CD8-positive, alpha-beta memory T cell (primary cell): ENCODE measurements around the gene RPL39. TPM values are rescaled to one million over a fixed set of nuclear protein-coding genes. Genes with fewer than 3 reads are reported as not detected.
"Not testable (repeated sequence)": the region's sequence is repeated elsewhere in the genome, so short reads cannot be mapped to it uniquely, and the experiment has no call there.

Experiments
- CTCF ChIA-PET: fragments of 350-600 bp; sonication (Branson Sonifier 250); formaldehyde crosslinking; loops from one replicate; lab custom pipeline; 2021; ENCODE audit warnings: antibody characterized with exemption; lab: Charles Lee
- POLR2A ChIA-PET: fragments of 350-600 bp; sonication (Branson Sonifier 250); formaldehyde crosslinking; loops from one replicate; lab custom pipeline; 2021; ENCODE audit warnings: antibody characterized with exemption; lab: Charles Lee
- DNase-seq, 5 donors: peaks; one replicate each; pipeline versions ENCODE4 v3.0.0 to v3.0.0-alpha.2; 2020 to 2022; ENCODE audit warnings: mixed read lengths in 1 of 5
- H3K27ac ChIP-seq: one replicate; pipeline ENCODE4 v1.7.0; 2013; ENCODE audit warnings: low read depth, mild to moderate bottlenecking, low read length, moderate library complexity
- H3K27me3 ChIP-seq: 2 replicates; pipeline ENCODE4 v1.7.0; 2013; ENCODE audit warnings: low read length, mild to moderate bottlenecking; ENCODE audit not compliant: insufficient read depth, poor library complexity, severe bottlenecking
- H3K36me3 ChIP-seq: 2 replicates; pipeline ENCODE4 v1.7.0; 2013; ENCODE audit warnings: mild to moderate bottlenecking, low read length, moderate library complexity; ENCODE audit not compliant: insufficient read depth
- H3K4me1 ChIP-seq: 2 replicates; pipeline ENCODE4 v1.7.0; 2013; ENCODE audit warnings: mild to moderate bottlenecking, low read length, moderate library complexity; ENCODE audit not compliant: insufficient read depth
- H3K4me3 ChIP-seq: 2 replicates; pipeline ENCODE4 v1.7.0; 2013; ENCODE audit warnings: mild to moderate bottlenecking, low read length
- H3K9me3 ChIP-seq: 2 replicates; pipeline ENCODE4 v1.7.0; 2013; ENCODE audit warnings: mild to moderate bottlenecking, low read length
- H3K27ac Mint-ChIP-seq, 8 donors: one replicate each; pipeline ENCODE4 v1.8.0; 2020 to 2021; ENCODE audit warnings: mixed read lengths in 8 of 8, mild to moderate bottlenecking in 6 of 8, inconsistent platforms in 3 of 8, moderate library complexity in 3 of 8
- H3K27me3 Mint-ChIP-seq, 2 donors: one replicate each; pipeline ENCODE4 v1.8.0; 2020 to 2021; ENCODE audit warnings: mixed read lengths in 2 of 2, mild to moderate bottlenecking in 1 of 2, moderate library complexity in 1 of 2
- H3K36me3 Mint-ChIP-seq, 3 donors: one replicate each; pipeline ENCODE4 v1.8.0; 2020 to 2021; ENCODE audit warnings: mixed read lengths in 3 of 3, inconsistent platforms in 1 of 3, mild to moderate bottlenecking in 1 of 3
- H3K4me1 Mint-ChIP-seq, 3 donors: one replicate each; pipeline ENCODE4 v1.8.0; 2020 to 2021; ENCODE audit warnings: mixed read lengths in 3 of 3, inconsistent platforms in 1 of 3, mild to moderate bottlenecking in 1 of 3
- H3K4me3 Mint-ChIP-seq, 7 donors: one replicate each; pipeline ENCODE4 v1.8.0; 2020 to 2021; ENCODE audit warnings: mixed read lengths in 7 of 7, mild to moderate bottlenecking in 6 of 7, moderate library complexity in 4 of 7, inconsistent platforms in 2 of 7
- H3K9me3 Mint-ChIP-seq, 5 donors: one replicate each; pipeline ENCODE4 v1.8.0; 2020 to 2022; ENCODE audit warnings: mixed read lengths in 5 of 5, mild to moderate bottlenecking in 3 of 5, moderate library complexity in 2 of 5, inconsistent platforms in 1 of 5
- polyA plus RNA-seq: library from polyadenylated mRNA; unstranded; fragments of 300-500 nt; fragmentation: Illumina TruSeq; gene quantifications from one replicate; pipeline ENCODE4 v1.2.3, GENCODE V29; 2021
- total RNA-seq, 2 experiments: library from RNA; stranded (reverse); gene quantifications; one replicate each; pipeline ENCODE4 v1.2.3, GENCODE V29; 2021

The RPL39 gene
- total and polyA plus RNA-seq, 3 experiments from 2014 or later, result 2,337 to 3,498 (median 2,451) TPM

DNA sequence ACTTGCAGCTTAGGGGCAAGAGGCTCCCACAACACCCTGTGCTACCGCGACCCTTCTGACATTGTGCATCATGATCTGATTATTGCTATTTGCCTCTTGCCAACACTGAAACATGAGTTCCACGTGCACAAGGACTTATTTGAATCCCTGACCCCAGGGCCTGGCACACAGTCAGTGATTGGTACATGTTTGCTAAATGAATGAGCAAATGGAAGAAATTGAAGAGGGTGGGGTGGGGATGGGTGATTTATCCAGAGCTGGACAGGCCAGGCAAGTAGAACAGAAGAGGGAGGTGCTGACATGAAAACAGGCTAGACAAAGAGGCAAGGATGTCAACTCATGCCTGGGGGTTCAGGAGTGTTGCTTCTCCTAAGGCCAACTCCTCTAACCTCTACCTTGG, 24.9 kb upstream of the RPL39 start:
- DNase-seq, result no peak
- no peaks in the 10 kb centered on the region for H3K9me3 Mint-ChIP-seq
- no peaks in the 10 kb centered on the region for H3K36me3 ChIP-seq
- peaks cover 0 to 3% of the 10 kb centered on the region in 2 donors for H3K27me3 Mint-ChIP-seq
- POLR2A ChIA-PET, result interaction anchor here (0.9 kb wide), 1 partner anchor 19 kb away, joined by 4 read pairs; no protein-coding TSS in a partner anchor
- no peak overlapping the region for H3K27ac ChIP-seq
- no peaks in the 10 kb centered on the region for H3K36me3 Mint-ChIP-seq
- H3K4me3 Mint-ChIP-seq, result no peak overlapping the region
- peaks cover 0 to 3% (median 1%) of the 10 kb centered on the region in 3 donors for H3K4me1 Mint-ChIP-seq
- H3K9me3 ChIP-seq, result no peaks in the 10 kb centered on the region
- CTCF ChIA-PET, result no interaction called here
- H3K27ac Mint-ChIP-seq, result no peak overlapping the region
- H3K27me3 ChIP-seq, result no peaks in the 10 kb centered on the region
- H3K4me3 ChIP-seq, result no peak overlapping the region
- no peaks in the 10 kb centered on the region for H3K4me1 ChIP-seq

DNA sequence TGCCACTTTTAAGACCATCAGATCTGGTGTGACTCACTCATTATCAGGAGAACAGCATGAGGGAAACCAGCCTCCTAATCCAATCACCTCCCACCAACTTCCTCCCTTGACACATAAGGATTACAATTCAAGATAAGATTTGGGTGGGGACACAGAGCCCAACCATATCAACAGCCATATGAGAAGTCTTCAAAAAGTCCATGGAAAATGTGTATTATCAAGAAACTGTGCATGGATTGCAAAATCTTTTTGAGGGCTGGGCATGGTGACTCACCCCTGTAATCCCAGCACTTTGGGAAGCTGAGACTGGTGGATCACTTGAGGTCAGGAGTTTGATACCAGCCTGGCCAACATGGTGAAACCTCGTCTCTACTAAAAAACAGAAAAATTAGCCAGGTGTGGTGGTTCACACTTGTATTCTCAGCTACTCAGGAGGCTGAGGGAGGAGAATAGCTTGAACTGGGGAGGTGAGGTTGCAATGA, 17.8 kb upstream of the RPL39 start:
- Histone ChIP-seq H3K9me3 (no peaks in the 10 kb centered on the region), H3K4me1 (no peaks in the 10 kb centered on the region), H3K27me3 (no peaks in the 10 kb centered on the region), H3K36me3 (no peaks in the 10 kb centered on the region), H3K27ac (no peak overlapping the region), H3K4me3 (no peak overlapping the region)
- H3K4me1 Mint-ChIP-seq, result no peaks in the 10 kb centered on the region
- H3K4me3 Mint-ChIP-seq, result no peak overlapping the region
- ChIA-PET POLR2A (no interaction called here), CTCF (no interaction called here)
- no peaks in the 10 kb centered on the region for H3K9me3 Mint-ChIP-seq
- DNase-seq, result no peak
- H3K27me3 Mint-ChIP-seq, result peaks cover 0 to 3% of the 10 kb centered on the region in 2 donors
- H3K36me3 Mint-ChIP-seq, result peaks cover 0 to 1% (median 0%) of the 10 kb centered on the region in 3 donors
- no peak overlapping the region for H3K27ac Mint-ChIP-seq

DNA sequence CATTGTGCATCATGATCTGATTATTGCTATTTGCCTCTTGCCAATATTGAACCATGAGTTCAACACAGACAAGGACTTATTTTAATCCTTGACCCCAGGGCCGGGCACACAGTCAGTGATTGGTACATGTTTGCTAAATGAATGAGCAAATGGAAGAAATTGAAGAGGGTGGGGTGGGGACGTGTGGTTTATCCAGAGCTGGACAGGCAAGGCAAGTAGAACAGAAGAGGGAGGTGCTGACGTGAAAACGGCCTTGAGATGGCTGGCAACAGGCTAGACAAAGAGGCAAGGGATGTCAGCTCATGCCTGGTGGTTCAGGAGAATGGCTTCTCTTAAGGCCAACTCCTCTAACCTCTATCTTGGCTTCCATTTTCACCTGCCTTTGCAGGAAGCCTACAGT, 17.0 kb upstream of the RPL39 start:
- H3K27ac Mint-ChIP-seq, H3K36me3 Mint-ChIP-seq, H3K27me3 Mint-ChIP-seq, H3K4me3 ChIP-seq, POLR2A ChIA-PET, CTCF ChIA-PET, H3K4me1 Mint-ChIP-seq, H3K9me3 ChIP-seq, DNase-seq, H3K27ac ChIP-seq, H3K27me3 ChIP-seq, H3K4me1 ChIP-seq, H3K9me3 Mint-ChIP-seq, H3K4me3 Mint-ChIP-seq, H3K36me3 ChIP-seq: not testable (repeated sequence)

DNA sequence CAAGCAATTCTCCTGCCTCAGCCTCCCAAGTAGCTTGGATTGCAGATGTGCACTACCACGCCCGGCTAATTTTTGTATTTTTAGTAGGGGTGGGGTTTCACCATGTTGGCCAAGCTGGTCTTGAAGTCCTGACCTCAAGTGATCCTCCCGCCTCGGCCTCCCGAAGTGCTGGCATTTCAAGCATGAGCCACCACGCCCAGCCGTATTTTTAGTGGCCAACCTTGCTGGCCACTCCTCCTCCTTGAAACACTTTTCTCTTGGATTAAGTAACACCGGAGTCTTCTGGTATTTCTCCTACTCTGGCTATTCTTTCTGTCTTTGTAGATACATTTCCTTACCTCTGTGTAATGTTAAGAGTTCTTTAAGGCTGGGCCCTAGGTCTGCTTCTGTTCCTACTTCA, 11.1 kb upstream of the RPL39 start:
- H3K4me3 Mint-ChIP-seq, result no peak overlapping the region
- no peak overlapping the region for H3K27ac Mint-ChIP-seq

DNA sequence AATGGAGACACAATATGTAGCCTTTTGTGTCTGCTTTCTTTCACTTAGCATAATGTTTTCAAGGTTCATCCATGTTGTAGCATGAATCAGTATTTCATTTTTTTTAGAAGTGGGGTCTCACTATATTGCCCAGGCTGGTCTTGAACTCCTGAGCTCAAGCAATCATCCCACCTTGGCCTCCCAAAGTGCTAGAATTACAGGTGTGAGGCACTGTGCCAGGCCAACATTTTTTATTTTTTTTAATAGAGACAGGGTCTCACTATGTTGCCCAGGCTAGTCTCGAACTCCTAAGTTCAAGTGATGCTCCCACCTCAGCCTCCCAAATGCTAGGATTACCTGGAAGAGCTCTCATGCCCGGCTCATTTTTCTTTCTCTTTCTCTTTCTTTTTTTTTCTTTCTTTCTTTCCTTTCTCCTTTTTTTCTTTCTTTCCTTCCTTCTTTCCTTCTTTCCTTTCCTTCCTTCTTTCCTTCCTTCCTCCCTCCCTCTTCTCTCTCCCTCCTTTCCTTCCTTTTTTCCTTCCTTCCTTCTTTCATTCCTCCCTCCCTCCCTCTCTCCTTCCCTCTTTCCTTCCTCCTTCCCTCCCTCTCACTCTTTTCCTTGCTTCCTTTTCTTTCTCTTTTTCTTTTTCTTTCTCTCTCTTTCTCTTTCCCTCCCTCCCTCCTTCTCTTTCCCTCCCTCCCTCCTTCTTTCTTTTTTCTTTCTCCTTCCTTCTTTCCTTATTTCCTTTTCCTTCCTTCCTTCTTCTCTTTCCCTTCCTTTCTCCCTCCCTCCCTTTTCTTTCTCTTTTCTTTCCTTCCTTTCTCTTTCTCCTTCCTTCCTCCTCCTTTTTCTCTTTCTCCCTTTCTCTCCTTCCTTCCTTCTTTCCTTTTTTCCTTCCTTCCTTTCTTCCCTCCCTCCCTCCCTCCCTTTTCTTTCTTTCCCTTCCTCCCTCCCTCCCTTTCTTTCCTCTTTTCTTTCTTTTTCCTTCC, 10.1 kb upstream of the RPL39 start:
- no peak overlapping the region for H3K27ac ChIP-seq
- Mint-ChIP-seq H3K4me3 (no peak overlapping the region), H3K36me3 (peaks cover 0 to 3% (median 2%) of the 10 kb centered on the region in 3 donors), H3K27ac (peak overlapping the region in 1 of 8 donors; percentile 47), H3K27me3 (peaks cover 0 to 9% of the 10 kb centered on the region in 2 donors), H3K9me3 (peaks cover 0 to 1% (median 0%) of the 10 kb centered on the region in 5 donors), H3K4me1 (no peaks in the 10 kb centered on the region)
- ChIA-PET POLR2A (no interaction called here), CTCF (no interaction called here)
- H3K9me3 ChIP-seq, result no peaks in the 10 kb centered on the region
- no peak overlapping the region for H3K4me3 ChIP-seq
- H3K36me3 ChIP-seq, result no peaks in the 10 kb centered on the region
- DNase-seq, result no peak
- H3K4me1 ChIP-seq, result no peaks in the 10 kb centered on the region
- H3K27me3 ChIP-seq, result no peaks in the 10 kb centered on the region

More for the DNA sequence above, 11.1 kb upstream of the RPL39 start:
- H3K9me3 ChIP-seq, result no peaks in the 10 kb centered on the region
- H3K36me3 ChIP-seq, result no peaks in the 10 kb centered on the region
- ChIA-PET CTCF (no interaction called here), POLR2A (no interaction called here)
- H3K4me3 ChIP-seq, result no peak overlapping the region
- peaks cover 0 to 3% (median 2%) of the 10 kb centered on the region in 3 donors for H3K36me3 Mint-ChIP-seq
- H3K4me1 Mint-ChIP-seq, result no peaks in the 10 kb centered on the region
- no peak for DNase-seq
- peaks cover 0 to 12% of the 10 kb centered on the region in 2 donors for H3K27me3 Mint-ChIP-seq
- no peak overlapping the region for H3K27ac ChIP-seq
- no peaks in the 10 kb centered on the region for H3K4me1 ChIP-seq
- peaks cover 0 to 1% (median 0%) of the 10 kb centered on the region in 5 donors for H3K9me3 Mint-ChIP-seq
- no peaks in the 10 kb centered on the region for H3K27me3 ChIP-seq

DNA sequence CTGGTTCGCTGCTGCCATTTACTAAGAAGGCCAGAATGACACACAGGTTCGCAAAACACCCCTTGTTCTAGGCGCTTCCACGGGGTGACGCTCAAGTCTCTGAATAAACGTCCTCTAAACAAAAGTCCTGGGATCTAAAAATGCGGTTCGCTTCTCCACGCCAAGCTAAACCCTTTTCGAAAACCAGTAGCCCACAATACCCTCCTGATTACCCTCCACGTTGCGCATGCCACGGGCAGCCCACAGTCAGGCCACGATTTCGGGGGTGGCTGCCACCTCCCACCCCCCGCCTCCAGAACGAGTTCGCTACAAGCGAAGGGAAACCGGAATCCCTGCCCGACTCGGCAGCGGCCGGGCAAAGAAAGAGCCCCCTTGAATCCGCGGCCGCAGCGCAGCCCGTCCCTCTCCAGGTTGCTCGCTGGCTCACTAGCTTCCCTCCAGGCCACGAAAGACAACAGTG, 423 bp downstream of the RPL39 start:
- peak overlapping the region; percentile 91 for H3K27ac ChIP-seq
- Mint-ChIP-seq H3K36me3 (peaks cover 0 to 46% (median 6%) of the 10 kb centered on the region in 3 donors), H3K4me1 (peaks cover 25 to 54% (median 38%) of the 10 kb centered on the region in 3 donors), H3K9me3 (no peaks in the 10 kb centered on the region), H3K27ac (peak overlapping the region; percentile 89 to 99 (median 98)), H3K4me3 (peak overlapping the region; percentile 94 to 98 (median 96)), H3K27me3 (peaks cover 0 to 4% of the 10 kb centered on the region in 2 donors)
- peak overlapping the region; percentile 72 for H3K4me3 ChIP-seq
- POLR2A ChIA-PET, result interaction anchor here (0.5 to 2.4 kb wide), 13 partner anchors 10 to 216 kb away, joined by 3 to 19 read pairs (median 4); partner anchors contain the start of genes NKRF, RNF113A, SEPTIN6 and SOWAHD
- peaks cover 25% of the 10 kb centered on the region for H3K4me1 ChIP-seq
- peaks cover 6% of the 10 kb centered on the region for H3K36me3 ChIP-seq
- no peaks in the 10 kb centered on the region for H3K27me3 ChIP-seq
- H3K9me3 ChIP-seq, result no peaks in the 10 kb centered on the region
- DNase-seq, result peak in 4 of 5 donors; percentile 6 to 61 (median 27)
- CTCF ChIA-PET, result interaction anchor here (0.8 to 2.0 kb wide), 8 partner anchors 33 to 107 kb away, joined by 3 to 9 read pairs (median 4); partner anchors contain the start of genes SEPTIN6 and SOWAHD

- peaks cover 13% of the 10 kb centered on the region for H3K36me3 ChIP-seq
- peaks cover 17% of the 10 kb centered on the region for H3K4me1 ChIP-seq
- no peaks in the 10 kb centered on the region for H3K27me3 ChIP-seq
- H3K9me3 ChIP-seq, result no peaks in the 10 kb centered on the region
- H3K4me3 ChIP-seq, result no peak overlapping the region
- H3K4me3 Mint-ChIP-seq, result no peak overlapping the region
- peaks cover 30 to 52% (median 39%) of the 10 kb centered on the region in 3 donors for H3K4me1 Mint-ChIP-seq
- DNase-seq, result peak; percentile 19 to 59 (median 42)
- H3K27me3 Mint-ChIP-seq, result peaks cover 0 to 1% of the 10 kb centered on the region in 2 donors
- H3K27ac ChIP-seq, result no peak overlapping the region
- ChIA-PET CTCF (interaction anchor here (0.7 to 2.0 kb wide), 7 partner anchors 9 to 269 kb away, joined by 3 to 6 read pairs (median 4); partner anchors contain the start of gene SOWAHD), POLR2A (interaction anchor here (0.6 kb wide), 1 partner anchor 256 kb away, joined by 7 read pairs; no protein-coding TSS in a partner anchor)
- peak overlapping the region in 7 of 8 donors; percentile 5 to 82 (median 43) for H3K27ac Mint-ChIP-seq
- H3K9me3 Mint-ChIP-seq, result no peaks in the 10 kb centered on the region
- peaks cover 0 to 64% (median 6%) of the 10 kb centered on the region in 3 donors for H3K36me3 Mint-ChIP-seq
These were observed 6.5 kb downstream of the RPL39 start for GRCh38 chrX:119784747-119785446.
